HG02571 (cell line): ENCODE measurements around the gene KCNT1.

Source experiments
- ATAC-seq: cut with Tn5 transposase; IDR thresholded peaks from one replicate; pipeline ENCODE4 v1.9.1; 2021; ENCODE audit warnings: mild to moderate bottlenecking, moderate library complexity; ENCODE audit not compliant: unreplicated experiment

The KCNT1 gene

DNA sequence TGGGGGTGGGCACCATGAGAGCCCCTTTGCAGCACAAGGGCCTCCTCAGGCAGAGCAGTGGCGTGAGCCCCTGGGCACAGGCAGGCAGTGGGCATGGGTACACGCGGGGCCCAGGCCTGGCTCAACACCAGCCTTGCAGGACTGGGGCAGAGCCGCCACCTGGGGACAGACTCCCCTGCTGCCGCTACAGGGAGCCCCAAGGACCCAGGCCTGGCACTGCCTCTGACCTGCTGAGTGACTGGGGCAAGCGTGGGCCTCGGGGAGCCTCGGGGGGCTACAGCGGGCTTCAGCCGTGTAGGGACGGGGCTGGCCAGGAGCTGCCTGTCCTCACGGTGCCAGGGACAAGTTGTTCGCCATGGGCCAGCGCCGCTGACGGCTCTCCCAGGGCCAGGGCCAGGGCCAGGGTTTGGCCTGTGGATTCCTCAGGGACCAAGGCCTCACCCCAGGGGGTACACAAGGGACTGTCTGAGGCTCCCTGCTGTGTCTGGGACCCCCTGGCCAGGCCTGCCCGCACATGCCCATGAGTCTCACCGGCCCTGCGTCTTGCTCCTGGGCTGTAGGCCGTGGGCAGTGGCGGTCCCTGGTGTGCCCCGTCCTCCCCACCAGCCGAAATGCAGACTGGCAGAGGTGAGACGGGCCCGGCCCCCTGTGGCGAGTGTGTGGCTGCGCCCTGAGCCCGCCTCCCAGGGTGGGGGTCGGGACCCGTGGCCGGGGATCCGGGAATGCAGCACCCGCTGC is 42.5 kb downstream of the KCNT1 start:
- no peak for ATAC-seq

DNA sequence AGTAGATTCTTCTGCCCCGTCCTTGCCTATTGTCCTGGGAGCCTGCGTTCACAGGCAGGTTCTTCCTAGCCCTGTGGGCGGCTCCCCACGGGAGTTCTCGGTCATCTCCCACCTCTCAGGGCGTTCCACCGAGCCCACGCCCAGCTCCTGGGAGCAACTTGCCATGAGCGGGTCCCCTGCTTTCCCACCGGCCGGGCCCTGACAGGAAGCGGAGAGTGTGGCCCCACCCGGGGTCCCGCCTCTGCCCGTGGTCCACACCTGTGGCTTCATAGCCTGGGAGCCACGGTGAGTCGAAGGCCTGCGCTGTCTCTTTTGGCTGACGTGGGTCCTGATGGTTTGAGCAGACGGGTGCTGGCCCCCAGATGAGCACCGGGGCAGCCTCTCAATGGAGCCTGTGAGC is 43.2 kb downstream of the KCNT1 start:
- ATAC-seq = no peak

- ATAC-seq = no peak
Observed at GRCh38 chr9:135745686-135746324, 43.8 kb downstream of the KCNT1 start.

- no peak for ATAC-seq
Observed at GRCh38 chr9:135746565-135746964, 44.6 kb downstream of the KCNT1 start.

DNA sequence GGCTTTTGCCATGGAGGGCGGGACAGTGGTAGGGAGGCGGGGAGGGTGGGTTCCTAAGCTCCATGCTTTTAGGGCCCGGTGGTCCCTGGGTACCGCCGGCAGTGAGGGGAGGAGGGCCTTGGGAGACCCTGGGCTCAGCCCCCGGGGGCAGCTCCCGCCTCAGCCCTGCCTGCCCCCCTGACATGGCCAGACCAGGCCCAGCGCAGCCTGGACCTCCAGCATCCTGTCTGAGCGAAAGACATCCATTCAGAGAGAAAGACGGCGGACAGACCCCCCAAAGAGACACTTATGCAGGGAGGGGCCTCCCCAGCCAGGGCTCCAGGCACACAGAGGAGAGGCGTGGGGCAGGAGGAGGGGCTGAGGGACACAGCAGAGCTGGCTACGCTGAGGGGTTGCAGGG is 45.3 kb downstream of the KCNT1 start:
- no peak for ATAC-seq

DNA sequence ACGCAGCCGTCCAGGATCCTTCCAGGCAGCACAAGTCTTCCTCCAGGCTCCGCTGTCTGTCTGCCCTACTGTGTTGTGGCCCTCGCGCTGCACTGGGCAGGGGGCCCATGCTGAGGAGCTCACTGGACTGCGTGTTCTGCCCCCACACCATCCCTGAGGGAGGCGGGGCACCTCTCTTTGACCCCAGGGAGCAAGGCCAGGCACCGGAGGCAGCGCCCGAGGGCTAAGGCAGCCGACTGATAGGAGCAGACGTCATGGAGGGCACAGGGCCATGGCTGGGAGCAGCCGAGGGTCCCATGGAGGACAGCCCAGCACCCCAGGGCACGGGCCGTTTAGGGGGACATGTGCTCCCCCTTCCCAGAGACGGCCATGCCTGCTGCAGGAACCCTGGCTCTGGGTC is 46.7 kb downstream of the KCNT1 start:
- no peak for ATAC-seq

DNA sequence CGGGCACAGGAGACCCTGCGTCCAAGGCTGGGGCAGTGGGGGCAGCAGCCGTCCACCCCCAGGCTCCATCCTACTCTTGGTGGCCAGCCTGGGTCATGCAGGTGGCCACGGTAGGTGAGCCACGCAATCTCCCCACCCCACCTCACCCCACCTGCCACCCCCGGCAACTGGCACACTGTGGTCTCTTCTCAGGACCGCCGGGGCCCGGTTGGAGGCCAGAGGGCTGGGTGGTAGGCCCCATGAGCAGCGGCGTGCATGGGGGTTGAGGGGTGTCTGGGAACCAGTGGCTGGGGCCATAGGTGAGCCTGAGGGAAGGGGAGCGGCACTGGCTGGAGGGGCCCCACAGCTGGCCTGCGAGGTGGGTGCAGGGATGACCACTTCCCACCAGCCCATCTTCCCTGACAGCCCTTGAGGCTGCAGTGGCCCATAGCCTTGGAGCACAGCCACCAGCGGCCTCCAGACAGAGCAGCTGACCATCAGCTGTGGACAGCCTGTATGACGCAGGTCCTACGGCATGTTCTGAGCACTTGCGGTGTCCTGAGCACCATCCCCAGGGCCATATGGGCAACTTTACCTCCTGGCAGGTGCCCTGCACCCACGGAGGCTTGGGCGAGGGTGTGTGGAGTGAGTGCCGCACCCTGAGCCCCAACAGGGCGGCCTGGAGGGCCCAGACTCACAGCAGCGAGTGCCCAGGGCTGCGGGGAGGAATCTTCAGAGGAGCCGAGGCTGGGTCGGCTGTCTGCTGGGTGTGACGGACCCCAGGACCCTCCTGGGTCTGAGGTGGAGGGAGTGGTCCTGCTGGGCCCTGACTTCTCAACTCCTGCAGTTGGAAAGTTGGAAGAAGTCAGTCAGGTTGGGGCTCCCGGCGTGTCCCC is 47.4 kb downstream of the KCNT1 start:
- ATAC-seq = no peak

DNA sequence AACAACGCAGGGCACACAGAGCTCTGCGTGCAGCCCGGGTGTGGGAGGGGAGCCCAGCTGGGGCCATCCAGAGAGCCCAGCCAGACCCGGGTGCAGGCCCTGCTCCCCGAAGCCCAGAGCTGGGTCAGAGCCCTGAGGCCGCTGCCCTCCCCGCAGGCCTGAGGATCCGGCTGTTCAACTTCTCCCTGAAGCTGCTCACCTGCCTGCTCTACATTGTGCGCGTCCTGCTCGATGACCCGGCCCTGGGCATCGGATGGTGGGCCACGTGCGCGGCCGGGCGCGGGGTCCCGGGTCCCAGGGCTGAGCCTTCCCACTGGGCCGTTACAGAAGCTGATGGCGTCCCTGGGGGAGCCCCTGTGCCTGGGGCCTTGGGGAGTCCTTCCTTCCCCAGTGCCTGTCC is 48.8 kb downstream of the KCNT1 start:
- ATAC-seq = no peak

DNA sequence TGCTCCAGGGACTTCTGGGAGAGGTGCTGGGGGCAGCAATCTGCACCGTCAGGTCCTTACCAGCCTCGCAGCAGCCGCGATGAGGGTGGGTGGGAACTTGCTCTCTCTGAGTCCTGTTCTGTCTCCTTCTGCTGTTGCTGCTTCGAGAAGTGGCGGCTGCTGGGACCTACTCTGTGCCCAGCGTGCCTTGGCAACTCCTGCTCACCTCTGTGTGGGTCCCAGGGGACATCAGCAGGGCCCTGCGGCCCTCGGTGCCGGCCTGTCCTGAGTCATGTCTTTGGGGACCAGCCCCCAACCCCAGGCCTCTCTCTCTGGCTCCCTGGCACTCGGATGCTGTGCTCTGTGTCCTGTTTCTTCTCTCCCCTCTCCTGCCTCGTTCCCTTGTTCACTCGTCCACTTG is 49.5 kb downstream of the KCNT1 start:
- no peak for ATAC-seq

- ATAC-seq = no peak
Observed at GRCh38 chr9:135752281-135753204, 50.6 kb downstream of the KCNT1 start.

DNA sequence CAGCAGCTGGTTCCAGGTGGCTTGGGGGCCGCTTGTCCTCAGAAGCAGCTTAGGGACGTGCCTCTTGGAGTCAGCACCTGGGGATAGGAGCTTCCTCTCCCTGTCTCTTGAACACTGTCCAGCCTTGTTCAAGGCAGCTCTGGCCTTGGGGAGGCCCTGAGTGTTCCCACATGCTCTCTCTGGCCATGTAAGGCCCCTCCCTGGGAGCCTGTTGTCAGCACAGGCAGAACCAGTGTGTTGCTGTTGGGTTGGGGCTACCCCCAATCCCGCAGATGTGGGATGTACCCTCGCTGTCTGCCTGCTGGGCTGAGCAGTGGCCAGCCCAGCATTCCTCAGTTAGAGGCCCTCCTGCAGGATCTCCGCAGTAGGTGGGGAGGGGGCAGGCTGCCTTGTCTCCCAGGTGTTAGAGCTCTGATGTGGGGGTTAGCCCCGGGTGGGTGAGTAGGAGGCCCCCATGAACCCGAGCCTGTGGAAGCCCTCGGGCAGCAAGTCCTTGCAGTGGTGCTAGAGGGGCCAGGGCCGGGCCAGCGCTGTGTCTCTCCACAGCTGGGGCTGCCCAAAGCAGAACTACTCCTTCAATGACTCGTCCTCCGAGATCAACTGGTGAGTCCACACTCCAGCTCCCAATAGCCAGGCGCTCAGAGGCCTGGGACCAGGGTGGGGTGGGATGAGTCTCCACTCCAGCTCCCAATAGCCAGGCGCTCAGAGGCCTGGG is 51.6 kb downstream of the KCNT1 start:
- no peak for ATAC-seq

DNA sequence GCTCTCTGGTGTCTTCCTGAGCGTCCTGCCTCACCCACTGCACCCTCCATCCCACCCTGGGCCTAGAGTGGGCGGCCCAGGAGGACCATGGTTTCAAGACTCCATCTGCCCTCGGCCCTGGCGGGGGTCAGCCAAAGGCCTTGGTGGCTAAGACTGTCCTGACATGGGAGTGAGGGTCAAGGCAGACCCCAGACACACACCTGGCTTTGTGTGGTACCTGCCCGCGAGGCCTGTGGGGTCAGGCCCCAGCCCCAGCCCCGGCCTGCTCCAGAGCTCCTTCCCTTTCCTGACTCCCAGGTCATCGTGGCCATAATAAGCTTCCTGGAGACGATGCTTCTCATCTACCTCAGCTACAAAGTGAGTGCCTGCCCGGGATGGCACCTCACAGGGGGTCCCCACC is 54.6 kb downstream of the KCNT1 start:
- no peak for ATAC-seq

DNA sequence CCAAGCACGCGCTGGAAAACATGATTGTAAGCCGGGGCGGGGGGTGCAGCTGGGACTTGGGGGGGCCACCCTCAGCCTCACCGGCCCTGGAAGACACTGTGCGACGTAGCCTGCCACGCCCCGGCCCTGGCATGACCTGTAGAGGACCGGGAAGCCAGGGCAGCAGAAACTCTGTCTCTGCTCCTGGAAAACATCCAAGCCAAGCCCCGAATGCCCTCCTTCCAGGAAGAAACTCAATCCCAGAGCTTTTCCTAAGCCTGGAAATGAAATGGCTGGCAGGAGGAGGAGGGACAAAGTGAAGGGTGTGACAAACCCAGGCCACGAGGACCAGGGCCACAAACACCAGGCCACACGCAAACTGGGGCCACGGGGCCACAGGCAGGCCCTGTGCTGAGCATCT is 55.4 kb downstream of the KCNT1 start:
- no peak for ATAC-seq

DNA sequence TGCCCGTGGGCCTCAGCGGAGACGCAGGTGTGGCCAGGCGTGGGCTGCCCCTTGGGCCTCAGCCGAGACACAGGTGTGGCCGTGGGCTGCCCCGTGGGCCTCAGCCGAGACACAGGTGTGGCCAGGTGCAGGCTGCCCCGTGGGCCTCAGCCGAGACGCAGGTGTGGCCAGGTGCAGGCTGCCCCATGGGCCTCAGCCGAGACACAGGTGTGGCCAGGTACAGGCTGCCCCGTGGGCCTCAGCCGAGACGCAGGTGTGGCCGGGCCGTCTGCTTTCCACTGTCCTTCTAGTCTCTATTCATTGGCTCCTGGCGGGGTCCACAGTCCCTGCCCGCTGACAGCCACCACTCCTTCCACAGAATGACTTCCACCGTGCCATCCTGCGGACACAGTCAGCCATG is 56.1 kb downstream of the KCNT1 start:
- no peak for ATAC-seq

GRCh38 chr9:135758870-135759269 is 56.9 kb downstream of the KCNT1 start:
- ATAC-seq = no peak

DNA sequence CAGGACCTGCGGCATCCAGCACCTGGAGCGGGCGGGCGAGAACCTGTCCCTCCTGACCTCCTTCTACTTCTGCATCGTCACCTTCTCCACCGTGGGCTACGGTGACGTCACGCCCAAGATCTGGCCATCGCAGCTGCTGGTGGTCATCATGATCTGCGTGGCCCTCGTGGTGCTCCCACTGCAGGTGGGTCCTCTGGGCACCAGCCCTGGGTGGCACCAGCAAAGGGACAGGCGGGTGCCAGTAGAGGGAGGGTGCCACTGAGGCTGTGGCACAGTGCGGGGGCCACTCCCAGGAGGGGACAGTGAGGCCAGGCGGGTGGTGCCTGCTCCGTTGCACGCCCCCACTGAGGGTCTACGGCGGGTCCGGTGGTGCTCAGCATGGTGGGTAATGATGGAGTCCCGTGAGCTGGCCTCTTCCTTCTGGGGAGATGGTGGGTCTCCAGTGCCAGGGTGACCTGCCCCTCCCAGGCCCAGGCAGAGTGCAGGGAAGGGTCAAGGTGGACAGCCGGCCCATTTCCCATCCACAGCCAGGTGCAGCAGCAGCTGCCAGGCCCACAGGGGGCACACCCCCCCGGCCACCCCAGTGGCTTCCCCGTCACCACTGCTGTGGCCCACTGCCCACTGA is 57.8 kb downstream of the KCNT1 start:
- no peak for ATAC-seq

GRCh38 chr9:135760465-135760864 is 58.5 kb downstream of the KCNT1 start:
- ATAC-seq = no peak

DNA sequence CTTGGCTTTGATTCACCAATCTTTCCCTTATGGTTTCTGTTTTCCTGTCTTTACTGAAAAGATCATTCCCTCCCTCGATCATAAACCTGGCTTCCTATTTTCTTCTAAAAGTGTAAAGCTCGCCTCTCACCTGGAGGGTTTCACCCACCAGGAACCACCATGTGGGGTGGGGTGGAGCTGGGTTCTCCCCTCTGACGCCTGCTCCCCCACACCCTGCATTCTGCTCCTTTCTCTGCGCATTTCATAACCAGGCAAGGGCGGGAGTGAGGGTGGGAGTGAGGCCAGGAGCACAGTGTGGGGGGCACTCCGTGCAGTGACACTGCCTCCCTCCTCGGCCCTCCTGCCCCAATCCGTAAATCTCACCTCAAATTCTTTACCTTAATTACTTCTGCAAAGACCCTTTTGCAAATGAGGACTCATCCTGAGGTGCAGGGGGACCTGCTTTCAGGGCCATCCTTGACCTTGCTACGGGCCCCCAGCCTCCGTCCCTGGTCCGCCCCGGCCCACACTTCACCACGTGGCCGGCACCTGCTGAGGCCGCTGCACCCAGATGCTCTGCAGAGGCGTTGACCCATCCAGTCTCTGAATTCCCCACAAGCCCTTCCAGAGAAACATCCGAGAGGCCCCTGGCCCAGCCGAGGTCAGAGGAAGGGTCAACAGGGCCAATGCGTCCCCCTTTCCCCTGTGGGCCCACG is 59.3 kb downstream of the KCNT1 start:
- no peak for ATAC-seq

GRCh38 chr9:135761845-135762168 is 59.8 kb downstream of the KCNT1 start:
- ATAC-seq = no peak
